Gastrocnemius medialis (tissue), 4 donors: ENCODE results near the gene CFAP77.
"Not testable (repeated sequence)": the region's sequence is repeated elsewhere in the genome, so short reads cannot be mapped to it uniquely, and the experiment has no call there.

ENCODE experiments used
- POLR2A ChIP-seq, 2 donors: fragments of 450-650 bp; IDR thresholded peaks; one replicate each; pipeline ENCODE4 v1.6.1; 2017; ENCODE audit warnings: antibody characterized with exemption in 2 of 2, mild to moderate bottlenecking in 2 of 2, moderate library complexity in 2 of 2
- TF ChIP-seq, protein P1 (sequence below), 5 experiments: fragments of 450-650 bp in 3 of 5; fragments of 200-600 bp in 2 of 5; sonication (generic) in 2 of 5; IDR thresholded peaks in 4 of 5; conservative IDR thresholded peaks in 1 of 5; 1 replicate in 4 of 5; 2 replicates in 1 of 5; pipeline ENCODE4 v1.5.1; 2016 to 2019; ENCODE audit warnings: antibody characterized with exemption in 5 of 5, mild to moderate bottlenecking in 3 of 5, moderate library complexity in 3 of 5

DNA sequence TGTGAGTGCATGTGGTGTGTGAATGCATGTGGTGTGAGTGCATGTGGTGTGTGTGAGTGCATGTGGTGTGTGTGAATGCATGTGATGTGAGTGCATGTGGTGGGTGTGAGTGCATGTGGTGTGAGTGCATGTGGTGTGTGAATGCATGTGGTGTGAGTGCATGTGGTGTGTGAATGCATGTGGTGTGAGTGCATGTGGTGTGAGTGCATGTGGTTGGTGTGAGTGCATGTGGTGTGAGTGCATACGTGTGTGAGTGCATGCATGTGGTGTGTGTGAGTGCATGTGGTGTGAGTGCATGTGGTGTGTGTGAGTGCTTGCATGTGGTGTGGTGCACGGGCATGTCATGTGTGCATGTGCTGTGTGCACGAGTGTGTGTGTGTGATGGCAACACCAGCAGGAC, 31.6 kb upstream of the CFAP77 start:
- TF ChIP-seq, protein P1, sequence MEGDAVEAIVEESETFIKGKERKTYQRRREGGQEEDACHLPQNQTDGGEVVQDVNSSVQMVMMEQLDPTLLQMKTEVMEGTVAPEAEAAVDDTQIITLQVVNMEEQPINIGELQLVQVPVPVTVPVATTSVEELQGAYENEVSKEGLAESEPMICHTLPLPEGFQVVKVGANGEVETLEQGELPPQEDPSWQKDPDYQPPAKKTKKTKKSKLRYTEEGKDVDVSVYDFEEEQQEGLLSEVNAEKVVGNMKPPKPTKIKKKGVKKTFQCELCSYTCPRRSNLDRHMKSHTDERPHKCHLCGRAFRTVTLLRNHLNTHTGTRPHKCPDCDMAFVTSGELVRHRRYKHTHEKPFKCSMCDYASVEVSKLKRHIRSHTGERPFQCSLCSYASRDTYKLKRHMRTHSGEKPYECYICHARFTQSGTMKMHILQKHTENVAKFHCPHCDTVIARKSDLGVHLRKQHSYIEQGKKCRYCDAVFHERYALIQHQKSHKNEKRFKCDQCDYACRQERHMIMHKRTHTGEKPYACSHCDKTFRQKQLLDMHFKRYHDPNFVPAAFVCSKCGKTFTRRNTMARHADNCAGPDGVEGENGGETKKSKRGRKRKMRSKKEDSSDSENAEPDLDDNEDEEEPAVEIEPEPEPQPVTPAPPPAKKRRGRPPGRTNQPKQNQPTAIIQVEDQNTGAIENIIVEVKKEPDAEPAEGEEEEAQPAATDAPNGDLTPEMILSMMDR (IDR thresholded peaks at IDR 0.05 in 4 of 5, conservative IDR thresholded peaks at IDR 0.05 in 1 of 5): not testable (repeated sequence)
- TF ChIP-seq POLR2A (IDR thresholded peaks at IDR 0.05): not testable (repeated sequence)
